Mesendoderm (in vitro differentiated cells): Measurements from ENCODE around the gene ADIRF.
"Not testable (repeated sequence)": the region's sequence is repeated elsewhere in the genome, so short reads cannot be mapped to it uniquely, and the experiment has no call there.

Experiments used
- DNase-seq: peaks from one replicate; pipeline ENCODE4 v3.0.0; 2013
- H2AK5ac ChIP-seq: 2 replicates; pipeline ENCODE4 v1.6.1; 2013; ENCODE audit warnings: low read length, inconsistent platforms
- H2BK120ac ChIP-seq: 2 replicates; pipeline ENCODE4 v1.6.1; 2013; ENCODE audit warnings: low read depth, mild to moderate bottlenecking, low read length, moderate library complexity, mixed read lengths
- H2BK15ac ChIP-seq: replicated peaks from 2 replicates; pipeline ENCODE4 v1.6.1; 2013; ENCODE audit warnings: low read depth, mild to moderate bottlenecking, moderate library complexity
- H2BK5ac ChIP-seq: 2 replicates; pipeline ENCODE4 v1.6.1; 2013; ENCODE audit warnings: low read length, inconsistent platforms
- H3K18ac ChIP-seq: 2 replicates; pipeline ENCODE4 v1.6.1; 2013; ENCODE audit warnings: mild to moderate bottlenecking, low read length, mixed read lengths
- H3K23ac ChIP-seq: one replicate; pipeline ENCODE4 v1.6.1; 2013; ENCODE audit warnings: low read length
- H3K27ac ChIP-seq: 2 replicates; pipeline ENCODE4 v1.5.1; 2013; ENCODE audit warnings: low read depth, mild to moderate bottlenecking, inconsistent platforms, low read length, moderate library complexity
- H3K27me3 ChIP-seq: 2 replicates; pipeline ENCODE4 v1.6.1; 2013; ENCODE audit warnings: low read length, control low read depth, mild to moderate bottlenecking, inconsistent platforms; ENCODE audit not compliant: insufficient read depth, poor library complexity
- H3K36me3 ChIP-seq: 2 replicates; pipeline ENCODE4 v1.6.1; 2013; ENCODE audit warnings: low read length, inconsistent platforms; ENCODE audit not compliant: control insufficient read depth, insufficient read depth
- H3K4ac ChIP-seq: one replicate; pipeline ENCODE4 v1.6.1; 2013; ENCODE audit warnings: low read depth, mild to moderate bottlenecking, low read length, moderate library complexity
- H3K4me1 ChIP-seq: 2 replicates; pipeline ENCODE4 v1.6.1; 2013; ENCODE audit warnings: low read depth, low read length, inconsistent platforms; ENCODE audit not compliant: control insufficient read depth
- H3K4me2 ChIP-seq: 2 replicates; pipeline ENCODE4 v1.6.1; 2013; ENCODE audit warnings: low read length
- H3K4me3 ChIP-seq: 2 replicates; pipeline ENCODE4 v1.5.1; 2013; ENCODE audit warnings: mild to moderate bottlenecking, low read length
- H3K56ac ChIP-seq: one replicate; pipeline ENCODE4 v1.6.1; 2013; ENCODE audit warnings: low read length
- H3K79me1 ChIP-seq: 2 replicates; pipeline ENCODE4 v1.6.1; 2013; ENCODE audit warnings: low read length, inconsistent platforms
- H3K79me2 ChIP-seq: 2 replicates; pipeline ENCODE4 v1.6.1; 2013; ENCODE audit warnings: mild to moderate bottlenecking, low read length; ENCODE audit not compliant: control insufficient read depth, insufficient read depth
- H3K9ac ChIP-seq: 2 replicates; pipeline ENCODE4 v1.6.1; 2013; ENCODE audit warnings: low read length, inconsistent platforms
- H4K5ac ChIP-seq: one replicate; pipeline ENCODE4 v1.6.1; 2013; ENCODE audit warnings: low read length
- H4K8ac ChIP-seq: one replicate; pipeline ENCODE4 v1.6.1; 2013; ENCODE audit warnings: low read depth, mild to moderate bottlenecking, control low read depth, low read length, moderate library complexity
- WGBS: extraction: QIAGEN DNeasy Blood & Tissue Kit; methylation state at CpG from one replicate; pipeline ENCODE4 v1.1.7; 2013; ENCODE audit warnings: low lambda C conversion rate, missing lambda C conversion rate; ENCODE audit not compliant: insufficient coverage; ENCODE audit errors: extremely low coverage; 5-methylcytosine and 5-hydroxymethylcytosine counted together

The ADIRF gene

DNA sequence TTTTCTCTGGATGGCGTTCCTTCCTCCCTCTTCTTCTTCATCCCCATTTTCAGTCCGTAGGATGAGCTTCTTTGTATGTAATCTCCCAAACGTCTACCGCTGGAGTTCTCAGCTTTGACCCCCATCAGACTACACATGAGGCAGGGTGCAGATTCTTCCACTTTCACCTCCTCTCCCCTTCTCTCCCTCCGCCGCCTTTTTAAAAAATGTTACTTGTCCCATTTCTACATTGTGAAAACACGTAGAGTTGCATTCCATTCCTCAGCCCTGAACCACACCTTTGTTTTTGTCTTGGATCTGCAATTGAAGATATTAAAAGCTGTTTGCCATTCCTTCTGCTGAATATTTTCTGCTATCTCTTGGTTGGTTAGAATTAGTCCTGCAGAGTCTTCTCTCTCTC lies 6.2 kb downstream of the ADIRF start:
- no peak overlapping the region for H3K56ac ChIP-seq
- no peak for DNase-seq
- H3K18ac ChIP-seq = no peak overlapping the region
- H3K4me2 ChIP-seq = no peak overlapping the region
- H2AK5ac ChIP-seq = no peak overlapping the region
- H3K4me3 ChIP-seq = no peak overlapping the region
- H3K36me3 ChIP-seq = no peaks in the 10 kb centered on the region
- no peak overlapping the region for H3K27ac ChIP-seq
- no peak overlapping the region for H2BK5ac ChIP-seq
- H3K79me1 ChIP-seq = no peaks in the 10 kb centered on the region
- H2BK15ac ChIP-seq = no peak overlapping the region
- no CpG with 5 or more reads among the region's 7 CpGs for WGBS
- H3K4me1 ChIP-seq = peaks cover 4% of the 10 kb centered on the region
- H3K79me2 ChIP-seq = no peaks in the 10 kb centered on the region
- no peak overlapping the region for H4K8ac ChIP-seq
- no peak overlapping the region for H4K5ac ChIP-seq
- H2BK120ac ChIP-seq = no peak overlapping the region
- H3K9ac ChIP-seq = no peak overlapping the region
- no peaks in the 10 kb centered on the region for H3K27me3 ChIP-seq
- no peak overlapping the region for H3K4ac ChIP-seq
- no peak overlapping the region for H3K23ac ChIP-seq

DNA sequence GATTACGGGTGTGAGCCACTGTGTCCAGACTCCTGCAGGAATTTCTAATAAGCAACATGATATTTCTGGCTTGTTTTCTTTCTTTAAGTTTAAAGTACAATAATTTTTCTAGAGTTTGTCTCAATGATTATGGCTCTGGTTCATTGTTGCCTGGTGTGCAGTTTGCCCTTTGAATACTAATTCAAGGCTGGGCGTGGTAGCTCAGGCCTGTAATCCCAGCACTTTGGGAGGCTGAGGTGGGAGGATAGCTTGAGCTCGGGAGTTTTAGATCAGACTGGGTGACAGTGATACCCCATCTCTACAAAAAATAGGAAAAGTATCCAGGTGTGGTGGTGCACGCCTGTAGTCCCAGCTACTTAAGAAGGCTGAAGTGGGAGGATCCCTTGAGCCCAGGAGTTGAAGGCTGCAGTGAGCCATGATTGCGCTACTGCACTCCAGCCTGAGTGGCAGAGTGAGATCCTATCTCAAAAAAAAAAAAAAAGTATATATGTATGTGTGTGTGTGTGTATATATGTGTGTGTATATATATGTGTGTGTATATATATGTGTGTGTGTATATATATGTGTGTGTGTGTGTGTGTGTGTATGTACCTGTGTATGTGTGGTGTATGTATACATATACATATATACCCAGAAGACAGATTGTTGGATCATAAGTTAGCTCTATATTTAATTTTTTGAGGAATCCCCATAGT lies 8.2 kb downstream of the ADIRF start:
- H3K27me3 ChIP-seq = no peaks in the 10 kb centered on the region
- no peaks in the 10 kb centered on the region for H3K79me1 ChIP-seq
- H2BK120ac ChIP-seq = no peak overlapping the region
- H3K4ac ChIP-seq = no peak overlapping the region
- H2BK15ac ChIP-seq = no peak overlapping the region
- no peak overlapping the region for H3K9ac ChIP-seq
- no peak overlapping the region for H3K27ac ChIP-seq
- no peaks in the 10 kb centered on the region for H3K79me2 ChIP-seq
- no peak overlapping the region for H2BK5ac ChIP-seq
- no CpG with 5 or more reads among the region's 5 CpGs for WGBS
- H3K36me3 ChIP-seq = no peaks in the 10 kb centered on the region
- H3K4me3 ChIP-seq = no peak overlapping the region
- no peaks in the 10 kb centered on the region for H3K4me1 ChIP-seq
- no peak overlapping the region for H3K56ac ChIP-seq
- H4K5ac ChIP-seq = no peak overlapping the region
- no peak overlapping the region for H4K8ac ChIP-seq
- no peak for DNase-seq
- H3K23ac ChIP-seq = no peak overlapping the region
- no peak overlapping the region for H3K4me2 ChIP-seq
- no peak overlapping the region for H2AK5ac ChIP-seq
- no peak overlapping the region for H3K18ac ChIP-seq

DNA sequence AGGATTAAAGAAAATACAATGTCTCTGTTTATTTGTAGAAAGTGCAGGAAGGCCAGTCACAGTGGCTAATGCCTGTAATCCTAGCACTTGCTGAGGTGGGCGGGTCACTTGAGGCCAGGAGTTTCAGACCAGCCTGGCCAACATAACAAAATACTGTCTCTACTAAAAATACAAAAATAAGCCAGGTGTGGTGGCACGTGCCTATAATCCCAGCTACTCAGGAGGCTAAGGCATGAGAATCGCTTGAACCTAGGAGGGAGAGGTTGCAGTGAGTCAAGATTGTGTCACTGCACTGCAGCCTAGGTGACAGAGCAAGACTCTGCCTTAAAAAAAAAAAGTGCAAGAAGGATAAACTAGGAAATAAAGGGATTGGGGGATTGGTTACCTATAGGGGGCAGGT lies 10.2 kb downstream of the ADIRF start:
- no CpG with 5 or more reads among the region's 3 CpGs for WGBS
- H3K4me3 ChIP-seq, H3K23ac ChIP-seq, H3K79me2 ChIP-seq, H4K8ac ChIP-seq, H3K4me1 ChIP-seq, H2BK15ac ChIP-seq, H3K27me3 ChIP-seq, H4K5ac ChIP-seq, H3K36me3 ChIP-seq, H3K4me2 ChIP-seq, H2BK5ac ChIP-seq, DNase-seq, H2BK120ac ChIP-seq, H3K79me1 ChIP-seq, H2AK5ac ChIP-seq, H3K56ac ChIP-seq, H3K18ac ChIP-seq, H3K4ac ChIP-seq, H3K9ac ChIP-seq, H3K27ac ChIP-seq: not testable (repeated sequence)

DNA sequence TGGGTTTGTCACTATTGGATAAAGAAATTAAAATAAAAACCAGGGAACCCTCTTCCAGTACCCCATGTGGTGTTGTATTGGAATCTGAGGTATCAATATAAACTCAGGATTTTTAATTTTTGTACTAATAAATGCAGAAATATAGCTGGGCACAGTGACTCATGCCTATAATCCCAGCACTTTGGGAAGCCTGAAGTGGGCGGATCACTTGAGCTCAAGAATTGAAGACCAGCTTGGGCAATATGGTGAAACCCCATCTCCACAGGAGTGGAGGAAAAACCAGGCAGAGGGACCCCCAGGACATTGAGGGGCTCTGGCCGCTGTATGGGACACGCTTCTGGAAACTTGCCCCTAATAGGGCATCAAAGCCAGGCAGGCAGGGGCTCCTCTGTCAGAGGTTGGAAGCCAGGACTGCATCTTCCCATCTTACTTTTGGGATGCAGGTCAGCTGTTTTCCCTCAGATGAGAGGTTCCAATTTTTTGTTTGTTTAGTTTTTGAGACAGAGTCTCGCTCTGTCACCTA lies 11.1 kb downstream of the ADIRF start:
- Histone ChIP-seq H3K36me3 (no peaks in the 10 kb centered on the region), H3K27ac (no peak overlapping the region), H3K4ac (no peak overlapping the region), H3K79me2 (no peaks in the 10 kb centered on the region), H4K5ac (no peak overlapping the region), H3K56ac (no peak overlapping the region), H3K79me1 (no peaks in the 10 kb centered on the region), H2BK15ac (no peak overlapping the region), H3K9ac (no peak overlapping the region), H3K27me3 (no peaks in the 10 kb centered on the region), H2BK5ac (no peak overlapping the region), H2BK120ac (no peak overlapping the region), H4K8ac (no peak overlapping the region), H3K4me1 (no peaks in the 10 kb centered on the region), H3K4me3 (no peak overlapping the region), H3K23ac (no peak overlapping the region), H3K4me2 (no peak overlapping the region), H2AK5ac (no peak overlapping the region), H3K18ac (no peak overlapping the region)
- no CpG with 5 or more reads among the region's 4 CpGs for WGBS
- no peak for DNase-seq

DNA sequence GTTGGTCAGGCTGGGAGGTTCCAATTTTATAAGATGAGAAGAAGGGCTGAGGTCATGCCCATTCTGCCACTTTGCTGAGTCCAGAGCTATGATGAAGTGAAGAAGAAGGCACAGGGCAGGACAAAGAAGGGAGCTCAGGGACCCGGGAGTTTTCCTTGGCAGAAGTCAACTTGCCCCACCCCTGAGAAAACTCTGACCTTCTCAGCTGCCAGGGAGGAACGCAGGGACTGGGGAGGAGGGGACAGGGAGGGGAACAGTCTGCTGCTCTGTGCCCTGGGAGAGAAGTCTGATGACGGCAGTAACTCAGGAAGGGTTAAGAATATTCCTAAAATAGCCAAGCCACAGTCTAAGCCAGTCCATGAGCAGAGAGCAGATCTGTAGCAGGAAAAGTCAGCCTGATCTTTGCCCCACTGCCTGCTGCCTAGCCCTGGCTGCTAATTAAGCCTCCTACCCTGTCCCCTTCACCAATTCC lies 11.7 kb downstream of the ADIRF start:
- H3K4me3 ChIP-seq = no peak overlapping the region
- H2BK120ac ChIP-seq = no peak overlapping the region
- H3K9ac ChIP-seq = no peak overlapping the region
- no peaks in the 10 kb centered on the region for H3K36me3 ChIP-seq
- no peak overlapping the region for H3K56ac ChIP-seq
- no peaks in the 10 kb centered on the region for H3K79me2 ChIP-seq
- no peak overlapping the region for H3K27ac ChIP-seq
- no CpG with 5 or more reads among the region's 3 CpGs for WGBS
- no peak for DNase-seq
- no peak overlapping the region for H2BK15ac ChIP-seq
- H4K5ac ChIP-seq = no peak overlapping the region
- H2BK5ac ChIP-seq = no peak overlapping the region
- no peak overlapping the region for H3K18ac ChIP-seq
- H3K4me2 ChIP-seq = no peak overlapping the region
- H3K79me1 ChIP-seq = no peaks in the 10 kb centered on the region
- no peaks in the 10 kb centered on the region for H3K4me1 ChIP-seq
- H2AK5ac ChIP-seq = no peak overlapping the region
- H3K27me3 ChIP-seq = no peaks in the 10 kb centered on the region
- no peak overlapping the region for H3K4ac ChIP-seq
- no peak overlapping the region for H3K23ac ChIP-seq
- no peak overlapping the region for H4K8ac ChIP-seq

DNA sequence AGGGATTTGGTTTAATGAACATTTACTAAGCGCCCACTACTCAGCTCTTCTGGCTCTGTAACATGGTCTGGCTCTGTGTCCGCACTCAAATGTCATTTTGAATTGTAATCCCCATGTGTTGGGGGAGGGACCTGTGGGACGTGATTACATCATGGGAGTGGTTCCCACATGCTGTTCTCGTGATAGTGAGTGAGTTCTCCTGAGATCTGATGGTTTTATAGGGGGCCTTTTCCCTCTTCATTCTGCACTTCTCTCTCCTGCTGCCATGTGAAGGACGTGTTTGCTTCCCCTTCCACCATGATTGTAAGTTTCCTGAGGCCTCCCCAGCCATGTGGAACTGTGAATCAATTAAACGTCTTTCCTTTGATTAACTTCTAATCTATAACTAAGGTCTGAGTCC lies 12.7 kb downstream of the ADIRF start:
- H3K79me1 ChIP-seq, H3K27me3 ChIP-seq, DNase-seq, H4K5ac ChIP-seq, H3K4ac ChIP-seq, H3K9ac ChIP-seq, H2BK15ac ChIP-seq, H3K27ac ChIP-seq, H2BK120ac ChIP-seq, H2AK5ac ChIP-seq, H3K79me2 ChIP-seq, H3K18ac ChIP-seq, H4K8ac ChIP-seq, H3K4me3 ChIP-seq, H3K56ac ChIP-seq, H3K4me2 ChIP-seq, H2BK5ac ChIP-seq, H3K23ac ChIP-seq, H3K4me1 ChIP-seq, H3K36me3 ChIP-seq: not testable (repeated sequence)
- no CpG with 5 or more reads among the region's 6 CpGs for WGBS
